HT-29 (cell line): ENCODE measurements around the gene CUL1. TPM values are rescaled to one million over a fixed set of nuclear protein-coding genes. Genes with fewer than 3 reads are reported as not detected.

Experiments
- DNase-seq: peaks from one replicate; pipeline ENCODE4 v3.0.0-alpha.2; 2015; ENCODE audit warnings: low spot score
- total RNA-seq: library from RNA; depleted of rRNA; stranded (reverse); fragments of >200 nt; shearing (Covaris generic); gene quantifications from 2 replicates; pipeline ENCODE4 v1.2.3, GENCODE V29; 2014

CUL1 gene
- total RNA-seq, 1 experiment from 2014 or later, result 46.7 TPM

- no peak for DNase-seq
Measured at GRCh38 chr7:148804343-148805235, 105.9 kb downstream of the CUL1 start.

- DNase-seq, result no peak
Measured at GRCh38 chr7:148806187-148806586, 107.5 kb downstream of the CUL1 start.

GRCh38 chr7:148807436-148807835 is 108.7 kb downstream of the CUL1 start:
- DNase-seq, result no peak

- DNase-seq, result no peak
Measured at GRCh38 chr7:148809856-148810255, 111.2 kb downstream of the CUL1 start.

- no peak for DNase-seq
Measured at GRCh38 chr7:148811892-148812291, 113.2 kb downstream of the CUL1 start.

- DNase-seq, result no peak
Measured at GRCh38 chr7:148813890-148814289, 115.2 kb downstream of the CUL1 start.

DNA sequence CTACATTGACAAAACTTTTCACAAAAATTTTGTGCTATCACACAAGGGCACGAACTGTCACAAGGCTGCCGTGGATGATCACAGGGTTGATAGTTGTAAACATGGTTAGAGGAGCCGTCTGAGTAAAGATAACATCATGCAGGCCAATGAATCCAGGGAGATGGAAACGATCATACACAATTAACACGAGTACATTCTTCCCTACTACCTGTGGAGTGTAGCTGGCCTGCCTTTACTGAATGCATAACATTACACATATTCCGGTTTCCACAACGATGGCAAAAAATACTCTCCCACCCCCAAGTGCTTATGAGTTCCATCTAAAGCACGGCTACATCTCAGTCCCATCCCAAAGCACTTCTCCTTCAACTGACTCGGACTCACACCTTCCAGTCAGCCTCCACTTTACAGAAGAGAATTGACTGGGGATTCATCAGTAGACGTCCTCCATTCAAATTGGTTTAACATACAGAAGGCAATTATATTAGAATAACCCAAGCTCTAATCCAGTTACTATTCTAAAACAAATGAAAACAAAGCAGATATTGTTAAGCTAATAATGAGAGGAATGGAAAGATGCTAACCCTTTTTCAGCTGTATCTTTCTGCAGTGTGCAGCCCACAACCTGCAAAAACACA is 116.3 kb downstream of the CUL1 start:
- no peak for DNase-seq

GRCh38 chr7:148815612-148816011 is 116.9 kb downstream of the CUL1 start:
- no peak for DNase-seq

DNA sequence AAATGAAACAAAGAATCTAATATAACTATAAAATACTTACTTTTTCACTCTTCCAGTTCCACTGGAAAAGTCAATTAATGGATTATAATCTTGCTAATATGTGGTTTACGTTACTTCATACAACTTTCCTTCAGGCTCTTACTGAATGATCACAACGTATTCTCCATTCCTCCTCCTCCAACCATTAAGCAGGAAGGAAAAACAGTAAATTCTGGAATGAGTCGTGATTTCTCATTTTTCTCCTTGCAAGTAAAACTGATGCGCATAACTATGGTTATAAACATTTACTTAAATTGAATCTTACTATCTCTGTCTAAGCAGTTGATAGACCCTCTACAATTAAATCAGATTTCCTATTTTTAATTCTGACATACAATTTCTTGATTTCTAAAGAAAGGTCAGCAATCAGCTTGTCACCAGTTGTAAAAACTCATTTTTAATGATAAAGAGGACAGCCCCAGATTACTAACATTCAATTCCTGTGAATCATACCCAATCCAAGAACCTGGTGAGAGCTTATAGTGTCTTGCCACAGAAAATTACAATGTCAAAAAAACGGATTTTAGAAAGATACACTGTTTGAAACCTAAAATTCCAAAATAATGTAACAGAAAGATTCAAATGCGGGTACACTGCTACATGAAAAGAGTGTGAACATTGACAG is 121.1 kb downstream of the CUL1 start:
- DNase-seq, result no peak

DNA sequence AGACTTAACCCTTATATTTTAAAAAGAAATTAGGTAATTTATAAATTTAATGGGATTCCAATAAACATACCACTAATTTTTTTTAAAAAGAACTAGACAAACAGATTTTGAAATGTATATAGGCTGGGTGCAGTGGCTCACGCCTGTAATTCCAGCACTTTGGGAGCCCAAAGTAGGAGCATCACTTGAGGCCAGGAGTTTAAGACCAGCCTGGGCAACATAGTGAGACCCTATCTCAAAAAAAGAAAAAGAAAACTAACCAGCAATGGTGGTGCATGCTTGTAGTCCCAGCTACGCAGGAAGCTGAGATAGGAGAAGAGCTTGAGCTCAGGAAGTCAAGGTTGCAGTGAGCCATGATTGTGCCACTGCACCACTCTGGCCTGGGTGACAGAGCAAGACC is 122.7 kb downstream of the CUL1 start:
- DNase-seq, result no peak

- no peak for DNase-seq
Measured at GRCh38 chr7:148824864-148825263, 126.2 kb downstream of the CUL1 start.

DNA sequence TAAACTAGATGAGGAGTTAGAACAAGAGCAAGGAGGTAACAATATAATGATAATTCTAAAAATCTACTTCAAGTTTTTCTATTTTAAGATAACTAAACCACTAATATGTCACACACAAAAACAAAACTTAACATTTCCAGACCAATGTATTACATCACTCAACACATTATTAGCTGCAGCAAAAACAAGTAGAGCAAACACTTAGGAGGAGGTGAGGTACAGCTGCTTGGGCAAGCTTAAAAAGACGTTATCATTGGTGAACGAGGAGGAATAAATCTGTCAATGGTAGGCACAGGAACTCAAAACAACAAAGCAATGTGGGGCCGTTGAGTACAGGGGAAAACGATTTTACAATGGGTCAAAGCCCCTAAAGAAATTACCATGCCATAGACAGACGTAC is 126.6 kb downstream of the CUL1 start:
- DNase-seq, result no peak

DNA sequence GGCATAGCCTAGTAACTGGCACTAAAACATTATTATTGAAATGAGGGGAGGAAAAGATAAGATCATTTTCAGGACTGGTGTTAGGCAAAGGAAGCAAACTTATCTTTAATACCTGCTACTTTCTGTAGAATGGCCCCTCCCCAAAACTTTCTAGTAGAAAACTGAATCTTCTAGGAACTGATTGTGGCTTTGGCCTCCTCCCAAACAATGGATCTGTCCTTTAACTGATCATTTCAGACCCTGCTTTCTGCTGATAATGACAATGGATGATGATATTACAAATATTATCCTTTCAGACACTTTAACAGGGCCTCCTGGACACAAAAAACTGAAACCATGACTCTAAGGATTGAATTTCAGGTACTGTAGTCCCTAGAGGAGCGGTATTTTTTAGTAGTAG is 130.3 kb downstream of the CUL1 start:
- DNase-seq, result no peak

DNA sequence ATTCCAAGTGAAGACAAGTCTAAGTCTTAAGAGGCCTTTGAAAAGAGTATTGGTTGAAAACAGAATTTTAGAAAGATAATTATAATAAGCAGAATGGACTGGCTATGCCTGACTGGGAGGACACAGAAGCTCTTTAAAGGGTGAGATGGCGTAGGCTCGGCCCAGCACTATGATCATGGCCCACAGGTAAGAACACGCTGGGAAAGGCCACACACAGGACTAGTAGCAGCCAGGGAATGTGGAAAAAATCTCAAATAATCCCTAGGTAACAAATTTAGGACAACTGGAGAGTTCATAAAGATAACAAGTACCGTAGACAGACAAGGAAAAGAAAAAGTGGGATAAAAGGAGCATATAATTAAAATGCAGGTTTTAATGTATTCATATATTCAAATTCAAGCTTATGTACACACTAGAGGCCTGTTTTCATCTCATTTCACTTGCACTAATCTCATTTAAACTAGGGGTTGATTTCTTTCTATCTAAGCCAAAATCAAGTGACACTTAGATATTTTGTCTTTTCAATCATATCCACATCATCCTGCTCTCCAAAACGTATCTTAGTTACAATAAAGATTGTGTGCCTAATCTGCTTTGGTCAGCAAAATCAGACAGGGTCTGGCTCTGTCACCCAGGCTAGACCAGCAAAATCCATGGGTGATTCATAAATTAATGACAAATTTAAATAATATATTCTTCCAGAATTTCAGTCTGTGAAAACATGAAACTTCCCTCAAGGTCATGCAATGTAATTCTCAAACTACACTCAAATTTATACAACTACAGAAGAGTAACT is 132.4 kb downstream of the CUL1 start:
- DNase-seq, result no peak

DNA sequence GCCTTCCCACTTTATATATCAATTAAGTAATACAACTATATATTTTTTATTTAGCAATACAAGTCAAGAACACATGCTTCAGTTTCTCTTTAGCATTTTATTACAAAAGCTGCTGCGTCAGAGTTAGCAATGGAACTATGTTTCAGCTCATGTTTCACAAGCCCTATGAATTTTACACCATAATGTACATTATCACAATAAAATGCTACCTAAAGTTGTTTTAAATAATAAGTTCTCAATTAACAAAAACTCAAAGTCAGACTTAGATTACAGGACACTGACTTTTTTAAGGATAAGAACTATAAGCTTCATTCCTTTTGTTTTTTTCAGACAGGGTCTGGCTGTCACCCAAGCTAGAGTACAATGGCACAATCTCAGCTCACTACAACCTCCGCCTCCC is 133.1 kb downstream of the CUL1 start:
- DNase-seq, result no peak

DNA sequence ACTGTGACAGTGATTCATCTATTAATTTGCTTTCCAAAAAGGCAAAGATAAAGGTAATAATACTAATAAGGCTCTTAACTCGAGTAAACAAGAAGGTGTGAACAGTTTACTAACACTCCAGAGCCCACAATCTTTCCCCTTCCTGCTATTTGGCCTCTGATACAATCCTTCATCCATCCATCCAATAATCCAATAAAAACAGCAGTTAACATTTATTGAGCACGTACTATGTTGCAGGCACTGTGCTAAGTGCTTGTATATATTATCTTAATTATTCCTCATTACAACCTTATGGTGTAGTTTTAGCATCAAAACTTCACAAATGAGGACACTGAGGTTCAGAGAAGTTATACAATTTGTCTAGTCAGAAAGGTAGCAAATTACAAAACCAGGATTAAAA is 135.9 kb downstream of the CUL1 start:
- DNase-seq, result no peak

- no peak for DNase-seq
Measured at GRCh38 chr7:148835854-148836253, 137.2 kb downstream of the CUL1 start.

- DNase-seq, result no peak
Measured at GRCh38 chr7:148838905-148839304, 140.2 kb downstream of the CUL1 start.

- no peak for DNase-seq
Measured at GRCh38 chr7:148847815-148848734, 149.4 kb downstream of the CUL1 start.

GRCh38 chr7:148849393-148850098 is 150.8 kb downstream of the CUL1 start:
- DNase-seq, result no peak
